Gastrocnemius medialis (tissue), 4 donors: ENCODE measurements around the gene LIN52. TPM values are rescaled to one million over a fixed set of nuclear protein-coding genes. Genes with fewer than 3 reads are reported as not detected.

Experiments used
- ATAC-seq, 2 donors: fragments of 150-250 bp; one replicate each; pipeline ENCODE4 v1.9.1; 2016
- DNase-seq, 2 donors: peaks; one replicate each; pipeline ENCODE4 v3.0.0-alpha.2; 2019
- H3K27ac ChIP-seq, 4 donors: fragments of 200-600 bp; sonication (generic); 1 replicate in 1 of 4; 2 replicates in 3 of 4; pipeline ENCODE4 v1.5.1; 2016 to 2018; ENCODE audit warnings: mild to moderate bottlenecking in 2 of 4, moderate library complexity in 1 of 4
- H3K27me3 ChIP-seq, 3 donors: fragments of 200-600 bp; sonication (generic) in 2 of 3; 1 replicate in 1 of 3; 2 replicates in 2 of 3; pipeline versions ENCODE4 v1.5.1 to v1.6.0; 2016 to 2019; ENCODE audit warnings: mild to moderate bottlenecking in 1 of 3, moderate library complexity in 1 of 3
- H3K36me3 ChIP-seq, 2 donors: fragments of 200-600 bp; sonication (generic) in 1 of 2; one replicate each; pipeline ENCODE4 v1.5.1; 2017 to 2018
- H3K4me1 ChIP-seq, 2 donors: fragments of 200-600 bp; sonication (generic) in 1 of 2; one replicate each; pipeline ENCODE4 v1.5.1; 2016 to 2017; ENCODE audit warnings: mild to moderate bottlenecking in 2 of 2
- H3K4me3 ChIP-seq, 4 donors: fragments of 200-600 bp; sonication (generic) in 3 of 4; 1 replicate in 1 of 4; 2 replicates in 3 of 4; pipeline ENCODE4 v1.5.1; 2016 to 2019; ENCODE audit warnings: mild to moderate bottlenecking in 2 of 4
- H3K9me3 ChIP-seq, 3 donors: fragments of 200-600 bp; sonication (generic) in 2 of 3; 1 replicate in 1 of 3; 2 replicates in 2 of 3; pipeline ENCODE4 v1.5.1; 2016 to 2019
- CTCF ChIP-seq, 5 experiments: fragments of 450-650 bp in 3 of 5; fragments of 200-600 bp in 2 of 5; sonication (generic) in 2 of 5; IDR thresholded peaks in 4 of 5; conservative IDR thresholded peaks in 1 of 5; 1 replicate in 4 of 5; 2 replicates in 1 of 5; pipeline ENCODE4 v1.5.1; 2016 to 2019; ENCODE audit warnings: antibody characterized with exemption in 5 of 5, mild to moderate bottlenecking in 3 of 5, moderate library complexity in 3 of 5
- POLR2A ChIP-seq, 2 donors: fragments of 450-650 bp; IDR thresholded peaks; one replicate each; pipeline ENCODE4 v1.6.1; 2017; ENCODE audit warnings: antibody characterized with exemption in 2 of 2, mild to moderate bottlenecking in 2 of 2, moderate library complexity in 2 of 2
- in situ Hi-C, 4 donors: fragments of 200-750 bp; cut with MboI; loops; one replicate each; pipeline versions ENCODE4 v1.15.0 to v1.8.0; 2017; ENCODE audit warnings: low sequenced_read_pairs in 4 of 4
- intact Hi-C: fragments of 100-400 bp; cut with DNase I; formaldehyde crosslinking; loops from one replicate; pipeline ENCODE4 v1.15.1; 2023; ENCODE audit warnings: low total_unique reads
- total RNA-seq, 4 donors: library from RNA; depleted of rRNA; stranded (reverse); fragments of >200 nt; gene quantifications; one replicate each; pipeline versions ENCODE4 v1.1.0 to v1.2.3, GENCODE V29; 2016

The LIN52 gene
- total RNA-seq, 4 donors from 2014 or later = 3.4 to 5.6 (median 4.3) TPM

GRCh38 chr14:74221741-74222140 lies 137.0 kb downstream of the LIN52 start:
- H3K9me3 ChIP-seq = no peaks in the 10 kb centered on the region
- no peak overlapping the region for H3K4me3 ChIP-seq
- intact Hi-C loops = no loop called here
- DNase-seq = no peak
- H3K27ac ChIP-seq = no peak overlapping the region
- peaks cover 0 to 10% (median 9%) of the 10 kb centered on the region in 3 donors for H3K27me3 ChIP-seq
- in situ Hi-C loops = no loop called here
- no peak for TF ChIP-seq POLR2A (IDR thresholded peaks at IDR 0.05)
- TF ChIP-seq CTCF (IDR thresholded peaks at IDR 0.05 in 4 of 5, conservative IDR thresholded peaks at IDR 0.05 in 1 of 5) = no peak
- no peak for ATAC-seq
- H3K36me3 ChIP-seq = no peaks in the 10 kb centered on the region
- H3K4me1 ChIP-seq = peaks cover 0 to 5% of the 10 kb centered on the region in 2 donors

- intact Hi-C loops = no loop called here
- TF ChIP-seq POLR2A (IDR thresholded peaks at IDR 0.05) = no peak
- no peak for TF ChIP-seq CTCF (IDR thresholded peaks at IDR 0.05 in 4 of 5, conservative IDR thresholded peaks at IDR 0.05 in 1 of 5)
- no peaks in the 10 kb centered on the region for H3K9me3 ChIP-seq
- peaks cover 0 to 9% (median 6%) of the 10 kb centered on the region in 3 donors for H3K27me3 ChIP-seq
- H3K36me3 ChIP-seq = no peaks in the 10 kb centered on the region
- DNase-seq (no peak), ATAC-seq (no peak)
- in situ Hi-C loops = no loop called here
- H3K27ac ChIP-seq = no peak overlapping the region
- no peak overlapping the region for H3K4me3 ChIP-seq
- H3K4me1 ChIP-seq = peaks cover 0 to 2% of the 10 kb centered on the region in 2 donors
Observed at GRCh38 chr14:74223016-74223415, 138.3 kb downstream of the LIN52 start.

- in situ Hi-C loops = no loop called here
- no peaks in the 10 kb centered on the region for H3K36me3 ChIP-seq
Observed at GRCh38 chr14:74231784-74232183, 147.0 kb downstream of the LIN52 start.

GRCh38 chr14:74235017-74235416 lies 150.3 kb downstream of the LIN52 start:
- DNase-seq = no peak
- ATAC-seq = no peak
- Histone ChIP-seq H3K36me3 (no peaks in the 10 kb centered on the region), H3K9me3 (no peaks in the 10 kb centered on the region), H3K4me1 (peaks cover 0 to 4% of the 10 kb centered on the region in 2 donors), H3K27me3 (peaks cover 23 to 44% (median 37%) of the 10 kb centered on the region in 3 donors), H3K4me3 (no peak overlapping the region), H3K27ac (no peak overlapping the region)
- in situ Hi-C loops = no loop called here
- intact Hi-C loops = no loop called here
- TF ChIP-seq CTCF (IDR thresholded peaks at IDR 0.05 in 4 of 5, conservative IDR thresholded peaks at IDR 0.05 in 1 of 5) = no peak
- no peak for TF ChIP-seq POLR2A (IDR thresholded peaks at IDR 0.05)

More at GRCh38 chr14:74231784-74232183, 147.0 kb downstream of the LIN52 start:
- TF ChIP-seq CTCF (IDR thresholded peaks at IDR 0.05 in 4 of 5, conservative IDR thresholded peaks at IDR 0.05 in 1 of 5) (no peak), POLR2A (IDR thresholded peaks at IDR 0.05) (no peak)
- H3K27ac ChIP-seq = no peak overlapping the region
- H3K27me3 ChIP-seq = peaks cover 0 to 12% (median 4%) of the 10 kb centered on the region in 3 donors
- no peaks in the 10 kb centered on the region for H3K4me1 ChIP-seq
- intact Hi-C loops = no loop called here
- no peaks in the 10 kb centered on the region for H3K9me3 ChIP-seq
- DNase-seq (no peak), ATAC-seq (no peak)
- H3K4me3 ChIP-seq = no peak overlapping the region

GRCh38 chr14:74237441-74237840 lies 152.7 kb downstream of the LIN52 start:
- in situ Hi-C loops = no loop called here
- no peaks in the 10 kb centered on the region for H3K36me3 ChIP-seq
- TF ChIP-seq CTCF (IDR thresholded peaks at IDR 0.05 in 4 of 5, conservative IDR thresholded peaks at IDR 0.05 in 1 of 5) = no peak
- no peak for TF ChIP-seq POLR2A (IDR thresholded peaks at IDR 0.05)
- ATAC-seq (no peak), DNase-seq (no peak)
- H3K9me3 ChIP-seq = no peaks in the 10 kb centered on the region
- no peak overlapping the region for H3K4me3 ChIP-seq
- intact Hi-C loops = no loop called here
- peaks cover 12 to 22% of the 10 kb centered on the region in 2 donors for H3K4me1 ChIP-seq
- H3K27ac ChIP-seq = no peak overlapping the region
- peaks cover 48 to 59% (median 58%) of the 10 kb centered on the region in 3 donors for H3K27me3 ChIP-seq
